HG03139 (cell line): Measurements from ENCODE around the gene NUP210.

Experiments used
- ATAC-seq: cut with Tn5 transposase; IDR thresholded peaks from one replicate; pipeline ENCODE4 v1.9.1; 2021; ENCODE audit not compliant: unreplicated experiment

Gene NUP210

GRCh38 chr3:13325892-13326443 lies 94.2 kb downstream of the NUP210 start:
- no peak for ATAC-seq

- no peak for ATAC-seq
Measured at GRCh38 chr3:13324835-13325501, 95.2 kb downstream of the NUP210 start.

GRCh38 chr3:13323822-13324221 lies 96.3 kb downstream of the NUP210 start:
- no peak for ATAC-seq

GRCh38 chr3:13322324-13322723 lies 97.8 kb downstream of the NUP210 start:
- no peak for ATAC-seq

GRCh38 chr3:13319564-13320220 lies 100.4 kb downstream of the NUP210 start:
- ATAC-seq: no peak

- ATAC-seq: no peak
Measured at GRCh38 chr3:13318626-13319470, 101.3 kb downstream of the NUP210 start.

- ATAC-seq: no peak
Measured at GRCh38 chr3:13317596-13318320, 102.4 kb downstream of the NUP210 start.

- ATAC-seq: no peak
Measured at GRCh38 chr3:13316603-13317002, 103.5 kb downstream of the NUP210 start.

- ATAC-seq: no peak
Measured at GRCh38 chr3:13314877-13315276, 105.2 kb downstream of the NUP210 start.

GRCh38 chr3:13313813-13314212 lies 106.3 kb downstream of the NUP210 start:
- ATAC-seq: no peak

GRCh38 chr3:13309004-13309403 lies 111.1 kb downstream of the NUP210 start:
- ATAC-seq: no peak

- no peak for ATAC-seq
Measured at GRCh38 chr3:13308380-13308801, 111.7 kb downstream of the NUP210 start.

GRCh38 chr3:13307041-13307440 lies 113.1 kb downstream of the NUP210 start:
- no peak for ATAC-seq

- no peak for ATAC-seq
Measured at GRCh38 chr3:13305623-13306022, 114.5 kb downstream of the NUP210 start.

GRCh38 chr3:13303410-13303809 lies 116.7 kb downstream of the NUP210 start:
- ATAC-seq: no peak

- ATAC-seq: no peak
Measured at GRCh38 chr3:13301286-13301987, 118.7 kb downstream of the NUP210 start.

- no peak for ATAC-seq
Measured at GRCh38 chr3:13300546-13301285, 119.4 kb downstream of the NUP210 start.

- ATAC-seq: no peak
Measured at GRCh38 chr3:13299531-13300155, 120.5 kb downstream of the NUP210 start.

GRCh38 chr3:13296662-13297061 lies 123.5 kb downstream of the NUP210 start:
- ATAC-seq: no peak
